ENCODE results near the gene IGHMBP2.

The IGHMBP2 gene

DNA sequence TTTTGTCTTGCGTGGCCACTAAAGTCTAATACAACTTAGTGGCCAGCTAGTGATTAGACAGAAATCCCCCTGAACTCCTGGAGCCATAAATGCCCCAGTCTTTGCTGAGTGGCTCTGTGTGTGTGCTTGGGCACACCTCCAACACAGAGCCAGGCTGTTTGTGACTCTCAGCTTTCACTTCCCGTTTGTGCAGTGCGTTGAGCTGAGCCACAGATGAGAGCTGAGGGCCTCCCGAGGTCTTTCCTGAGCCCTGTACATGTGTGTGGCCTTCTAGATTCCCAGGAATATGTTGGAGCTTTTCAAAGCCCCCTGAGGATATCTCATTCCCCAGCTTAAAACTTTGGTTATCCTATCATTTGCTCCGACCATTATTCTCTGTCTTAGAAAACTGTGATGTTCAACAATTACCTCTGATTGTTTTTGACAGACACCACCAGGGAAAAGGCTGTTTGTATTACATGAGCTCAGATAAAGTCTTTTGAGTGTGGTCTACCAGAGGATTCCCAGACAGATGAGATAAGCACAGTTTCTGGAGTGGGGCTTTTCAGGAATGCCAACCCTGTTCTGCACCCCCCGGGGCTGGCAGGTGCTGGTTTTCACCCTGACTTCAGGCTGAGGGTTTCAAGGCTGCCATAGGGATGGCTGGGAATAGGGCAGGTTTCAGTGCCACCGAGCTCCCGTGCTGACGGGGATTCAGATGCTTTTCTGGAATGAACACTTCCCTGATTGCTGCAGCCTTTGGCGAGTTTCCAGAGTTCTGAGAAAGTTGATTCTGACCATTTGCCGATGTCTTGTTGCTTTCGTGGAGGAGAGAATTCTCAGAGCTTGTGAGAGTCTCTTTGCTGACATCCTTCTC lies 23.8 kb downstream of the IGHMBP2 start:
- DNase-seq (ENCODE audit: low spot score), result no peak

DNA sequence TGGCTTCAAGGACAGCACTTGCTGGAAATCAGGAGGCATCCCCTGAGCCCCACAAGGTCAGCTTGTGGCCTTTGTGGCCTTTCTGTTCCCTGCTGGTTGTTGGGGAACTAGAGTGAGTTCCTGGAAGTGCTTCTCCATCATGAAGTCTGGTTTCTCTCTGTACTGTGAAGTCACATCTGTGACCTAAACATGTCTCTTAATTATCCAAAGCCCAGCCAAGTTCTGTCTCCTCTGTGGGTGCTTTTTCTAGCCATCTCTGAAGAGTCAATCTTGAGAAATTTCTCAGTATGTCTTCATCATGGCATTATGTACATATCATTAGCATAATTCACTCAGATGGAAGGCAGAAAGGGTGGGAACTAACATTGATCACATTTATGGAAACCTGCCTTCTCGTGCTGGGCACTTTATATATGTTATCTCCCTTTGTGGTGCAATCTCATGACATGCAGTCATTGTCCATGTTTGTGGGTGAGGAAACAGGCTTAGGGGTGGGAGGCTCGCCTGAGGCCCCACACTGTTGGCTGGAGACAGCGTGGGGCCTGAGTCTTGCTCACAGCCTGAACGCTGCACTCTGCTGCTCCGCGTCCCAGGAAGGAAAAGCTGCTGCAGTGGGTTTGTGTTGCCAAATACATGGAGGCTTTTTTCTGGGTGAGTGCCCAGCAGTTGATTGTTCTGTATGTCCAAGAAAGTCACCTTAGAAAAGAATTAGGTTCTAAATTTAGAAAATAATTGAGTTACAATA lies 24.6 kb downstream of the IGHMBP2 start:
- no peak for DNase-seq (ENCODE audit: low spot score)

DNA sequence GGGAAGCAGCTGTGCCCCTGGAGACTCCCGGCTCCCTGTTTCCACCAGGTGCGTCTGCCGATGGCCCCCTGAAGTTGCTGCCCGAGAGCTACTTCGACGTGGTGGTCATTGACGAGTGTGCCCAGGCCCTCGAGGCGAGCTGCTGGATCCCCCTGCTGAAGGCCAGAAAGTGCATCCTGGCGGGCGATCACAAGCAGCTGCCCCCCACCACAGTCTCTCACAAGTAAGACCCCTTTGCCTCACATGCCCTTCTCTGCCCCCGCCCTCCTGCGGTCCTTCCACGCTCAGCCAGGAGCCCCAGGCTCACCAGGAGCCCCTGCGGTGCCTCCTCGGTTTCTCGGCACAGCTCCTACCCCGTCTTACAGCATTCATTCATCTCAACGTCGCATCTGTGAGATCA lies 25.4 kb downstream of the IGHMBP2 start:
- DNase-seq (ENCODE audit: low spot score), result no peak

DNA sequence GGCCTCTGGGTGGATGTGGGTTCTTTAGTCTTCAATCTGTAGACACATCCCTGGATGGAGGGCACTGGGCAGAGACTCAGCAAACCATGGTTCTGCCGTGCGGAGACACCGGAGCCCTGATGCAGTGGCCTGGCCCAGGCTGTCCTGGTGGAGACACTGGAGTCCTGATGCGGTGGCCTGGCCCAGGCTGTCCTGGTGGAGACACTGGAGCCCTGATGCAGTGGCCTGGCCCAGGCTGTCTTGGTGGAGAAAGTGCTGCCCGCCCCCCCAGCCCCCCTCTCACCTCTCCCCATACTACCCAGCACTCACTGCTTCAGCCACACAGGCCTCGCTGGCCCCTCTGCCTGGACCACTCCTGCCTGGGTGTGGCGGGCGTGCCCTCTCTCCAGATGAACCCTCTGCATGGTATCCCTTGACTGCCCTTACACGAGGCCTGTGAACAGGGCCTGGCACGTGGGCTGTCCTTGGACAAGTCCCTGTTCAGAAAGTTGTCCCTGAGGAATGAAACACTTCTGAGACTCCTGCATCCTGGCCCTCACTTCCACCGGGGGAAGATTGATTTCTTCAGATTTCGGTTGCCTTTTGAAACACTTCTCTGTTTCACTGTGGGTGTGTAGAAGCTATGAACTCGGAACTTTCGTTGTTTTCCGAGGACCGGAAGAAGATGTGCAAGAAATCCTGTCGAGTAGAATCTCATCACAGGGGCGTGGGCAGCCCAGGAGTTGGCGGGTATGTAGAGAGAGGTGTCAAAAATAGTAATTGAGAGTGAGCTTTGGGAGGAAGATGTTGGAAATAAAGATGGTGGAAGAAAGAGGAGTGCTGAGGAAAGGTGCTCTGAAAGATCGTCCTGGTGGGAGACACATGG lies 26.2 kb downstream of the IGHMBP2 start:
- no peak for DNase-seq (ENCODE audit: low spot score)

DNA sequence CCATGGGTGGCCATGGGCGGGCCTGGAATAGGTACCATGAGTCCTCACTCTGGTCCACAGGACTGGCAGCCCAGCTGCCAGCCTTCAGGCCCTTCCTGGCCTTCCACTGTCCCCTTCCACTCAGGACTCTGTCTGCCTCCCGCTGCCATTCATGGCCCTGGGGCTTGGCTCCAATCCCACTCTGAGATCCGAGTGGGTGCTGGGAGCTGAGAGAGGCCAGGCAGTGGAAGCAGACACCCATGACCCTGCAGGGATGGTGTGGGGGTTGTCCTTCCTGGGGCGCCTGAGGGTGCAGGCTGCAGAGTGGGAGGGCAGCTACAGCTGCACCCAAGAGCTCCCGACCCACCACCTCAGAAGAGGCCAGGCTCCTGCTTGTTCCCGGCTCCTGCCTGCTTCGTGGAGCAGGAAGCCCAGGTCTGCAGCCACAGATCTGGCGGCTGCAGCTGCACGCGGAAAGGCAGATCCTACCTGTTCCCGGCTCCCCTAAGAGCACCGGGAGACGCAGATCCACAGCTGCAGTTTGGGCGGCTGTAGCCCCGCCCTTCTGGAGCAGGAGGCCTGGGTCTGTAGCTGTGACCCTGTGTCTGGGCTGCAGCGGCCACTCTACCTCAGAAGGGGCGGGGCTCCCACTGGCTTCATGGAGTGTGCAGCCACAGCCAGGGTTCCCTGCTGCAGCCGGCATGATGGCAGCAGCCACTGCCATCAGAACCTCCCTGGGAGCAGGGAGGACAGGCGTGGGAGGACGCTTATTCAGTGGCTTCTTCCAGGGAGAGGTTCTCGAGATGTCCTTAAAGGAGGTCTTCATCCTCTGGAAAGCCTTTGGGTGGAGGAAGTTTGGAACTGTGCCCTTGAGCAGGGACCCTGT lies 27.5 kb downstream of the IGHMBP2 start:
- no peak for DNase-seq (ENCODE audit: low spot score)

DNA sequence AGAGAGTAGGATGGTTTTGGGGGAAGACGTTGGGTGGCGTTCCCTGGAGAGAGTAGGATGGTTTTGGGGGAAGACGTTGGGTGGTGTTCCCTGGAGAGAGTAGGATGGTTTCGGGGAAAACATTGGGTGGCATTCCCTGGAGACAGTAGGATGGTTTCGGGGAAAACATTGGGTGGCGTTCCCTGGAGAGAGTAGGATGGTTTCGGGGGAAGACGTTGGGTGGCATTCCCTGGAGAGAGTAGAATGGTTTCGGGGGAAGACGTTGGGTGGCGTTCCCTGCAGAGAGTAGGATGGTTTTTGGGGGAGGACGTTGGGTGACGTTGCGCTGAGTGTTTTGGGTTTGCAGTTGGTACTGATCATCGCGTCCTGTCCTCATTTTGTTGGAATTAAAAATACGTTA lies 28.2 kb downstream of the IGHMBP2 start:
- no peak for DNase-seq (ENCODE audit: low spot score)

DNA sequence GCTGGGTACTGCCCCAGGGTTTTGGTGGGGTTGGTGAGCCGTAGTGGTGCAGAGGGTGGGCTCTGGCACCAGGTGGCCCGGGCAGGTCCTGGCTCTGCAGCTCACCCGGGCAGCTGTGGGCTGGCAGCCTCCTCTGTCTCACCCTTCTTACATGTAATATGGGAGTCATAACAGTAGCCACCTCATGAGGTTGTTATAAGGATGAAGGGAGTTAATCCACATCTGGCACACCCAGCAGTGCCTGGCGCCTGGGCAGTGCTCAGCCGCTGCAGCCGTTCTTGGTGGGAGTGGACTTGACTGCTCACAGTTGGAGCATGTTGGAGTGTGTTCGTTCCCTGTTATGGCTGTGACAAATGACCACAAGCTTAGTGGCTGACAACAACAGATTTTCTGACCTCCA lies 28.7 kb downstream of the IGHMBP2 start:
- no peak for DNase-seq (ENCODE audit: low spot score)

DNA sequence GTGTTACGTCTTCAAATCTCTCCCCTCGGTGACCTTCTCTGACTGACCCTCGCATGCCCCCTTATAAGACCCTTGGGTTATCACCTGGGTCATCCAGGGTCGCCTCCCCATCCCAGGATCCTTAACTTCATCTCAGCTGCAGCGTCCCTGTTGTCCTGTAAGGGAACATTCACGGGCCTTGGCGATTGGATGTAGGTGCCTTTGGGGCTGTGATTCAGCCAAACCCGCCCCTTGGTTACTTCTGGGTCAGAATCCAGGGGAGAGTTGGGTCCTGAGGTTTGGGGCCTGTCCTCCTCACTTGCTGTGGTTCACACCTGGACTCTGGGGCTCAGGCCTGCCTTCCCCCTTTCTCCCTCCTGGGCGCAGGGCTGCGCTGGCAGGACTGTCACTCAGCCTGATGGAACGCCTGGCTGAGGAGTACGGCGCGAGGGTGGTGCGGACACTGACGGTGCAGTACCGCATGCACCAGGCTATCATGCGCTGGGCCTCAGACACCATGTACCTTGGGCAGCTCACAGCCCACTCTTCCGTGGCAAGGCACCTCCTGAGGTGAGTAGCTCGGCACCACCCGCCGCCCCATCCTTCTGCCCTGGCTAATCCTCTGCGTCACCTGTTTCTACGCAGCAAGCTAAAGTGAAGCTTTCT lies 29.4 kb downstream of the IGHMBP2 start:
- DNase-seq (ENCODE audit: low spot score), result no peak

DNA sequence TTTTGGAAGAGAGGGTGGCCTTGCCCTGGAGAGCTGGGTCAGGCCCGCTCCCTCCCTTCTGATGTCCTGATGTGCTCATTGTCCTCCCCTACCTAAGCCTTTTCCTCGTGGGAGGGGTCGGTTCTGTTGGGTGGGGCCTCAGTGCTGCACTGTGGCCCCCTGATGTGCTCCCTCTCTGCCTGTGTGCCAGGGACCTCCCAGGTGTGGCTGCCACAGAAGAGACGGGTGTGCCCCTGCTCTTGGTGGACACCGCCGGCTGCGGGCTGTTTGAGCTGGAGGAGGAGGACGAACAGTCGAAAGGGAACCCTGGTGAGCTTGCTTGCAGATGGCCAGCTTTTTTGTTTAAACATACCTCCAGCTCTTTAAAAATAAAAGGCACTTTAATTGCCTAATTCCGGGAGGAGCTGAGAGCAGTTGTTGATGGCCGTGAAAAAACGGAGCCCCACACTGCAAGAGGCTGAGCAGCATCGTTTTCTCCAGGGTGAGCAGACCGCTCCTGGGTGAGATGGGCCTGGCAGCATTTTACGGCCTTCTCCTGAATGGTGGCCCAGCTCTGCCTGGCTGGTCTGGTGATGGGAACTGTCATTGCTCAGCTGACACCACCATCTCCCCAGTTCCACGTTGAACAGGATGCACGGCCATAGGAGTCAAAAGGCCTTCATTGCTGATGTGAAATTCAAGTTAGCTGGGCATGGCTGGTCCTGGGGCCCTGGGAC lies 30.1 kb downstream of the IGHMBP2 start:
- no peak for DNase-seq (ENCODE audit: low spot score)

DNA sequence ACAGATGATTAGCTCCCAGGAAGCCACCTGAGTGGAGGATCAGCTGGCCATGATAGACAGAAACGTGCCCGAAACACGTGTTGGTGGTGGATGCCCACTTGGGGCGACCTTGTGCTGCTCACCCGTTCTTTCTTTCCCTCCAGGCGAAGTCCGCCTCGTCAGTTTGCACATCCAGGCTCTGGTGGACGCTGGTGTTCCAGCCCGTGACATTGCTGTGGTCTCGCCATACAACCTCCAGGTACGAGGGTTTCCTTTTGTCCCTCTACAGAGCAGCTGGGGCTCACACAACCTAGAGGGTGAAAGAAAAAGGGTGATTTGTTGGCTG lies 30.6 kb downstream of the IGHMBP2 start:
- DNase-seq (ENCODE audit: low spot score), result no peak

DNA sequence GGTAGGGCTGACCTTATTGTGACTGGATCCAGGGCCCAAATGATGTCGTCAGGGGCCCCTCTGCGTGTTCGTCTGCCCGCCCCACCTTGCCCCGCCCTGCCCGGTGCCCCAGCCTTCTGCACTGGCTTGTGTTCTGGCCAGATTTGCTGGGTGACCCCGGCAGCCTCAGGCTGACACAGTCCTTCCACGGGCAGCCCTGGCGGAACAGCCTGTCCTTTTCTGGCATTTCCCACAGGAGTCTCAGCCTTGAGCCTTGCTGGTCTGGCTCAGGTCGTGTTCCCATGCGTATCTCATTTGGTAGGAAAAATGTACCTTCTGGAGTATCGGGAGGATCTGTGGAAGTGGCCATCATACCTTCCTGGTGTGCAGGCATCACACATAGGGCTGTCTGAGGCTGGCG lies 31.0 kb downstream of the IGHMBP2 start:
- DNase-seq (ENCODE audit: low spot score), result no peak

DNA sequence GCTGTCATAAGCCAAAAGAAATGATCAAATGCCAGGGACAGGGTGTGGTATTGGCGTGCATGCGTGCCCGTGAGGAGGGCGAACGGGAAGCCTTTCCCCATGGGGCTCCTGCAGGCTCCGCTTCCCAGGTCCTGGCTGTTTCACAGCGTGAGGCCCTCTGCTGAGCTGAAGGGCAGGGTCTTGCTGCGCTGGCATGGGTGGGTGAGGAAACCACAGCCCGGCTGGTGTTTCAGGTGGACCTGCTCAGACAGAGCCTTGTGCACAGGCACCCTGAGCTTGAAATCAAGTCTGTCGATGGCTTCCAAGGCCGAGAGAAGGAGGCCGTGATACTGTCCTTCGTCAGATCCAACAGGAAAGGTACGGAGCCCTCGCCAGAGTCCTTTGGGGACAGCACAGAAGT lies 31.4 kb downstream of the IGHMBP2 start:
- no peak for DNase-seq (ENCODE audit: low spot score)

DNA sequence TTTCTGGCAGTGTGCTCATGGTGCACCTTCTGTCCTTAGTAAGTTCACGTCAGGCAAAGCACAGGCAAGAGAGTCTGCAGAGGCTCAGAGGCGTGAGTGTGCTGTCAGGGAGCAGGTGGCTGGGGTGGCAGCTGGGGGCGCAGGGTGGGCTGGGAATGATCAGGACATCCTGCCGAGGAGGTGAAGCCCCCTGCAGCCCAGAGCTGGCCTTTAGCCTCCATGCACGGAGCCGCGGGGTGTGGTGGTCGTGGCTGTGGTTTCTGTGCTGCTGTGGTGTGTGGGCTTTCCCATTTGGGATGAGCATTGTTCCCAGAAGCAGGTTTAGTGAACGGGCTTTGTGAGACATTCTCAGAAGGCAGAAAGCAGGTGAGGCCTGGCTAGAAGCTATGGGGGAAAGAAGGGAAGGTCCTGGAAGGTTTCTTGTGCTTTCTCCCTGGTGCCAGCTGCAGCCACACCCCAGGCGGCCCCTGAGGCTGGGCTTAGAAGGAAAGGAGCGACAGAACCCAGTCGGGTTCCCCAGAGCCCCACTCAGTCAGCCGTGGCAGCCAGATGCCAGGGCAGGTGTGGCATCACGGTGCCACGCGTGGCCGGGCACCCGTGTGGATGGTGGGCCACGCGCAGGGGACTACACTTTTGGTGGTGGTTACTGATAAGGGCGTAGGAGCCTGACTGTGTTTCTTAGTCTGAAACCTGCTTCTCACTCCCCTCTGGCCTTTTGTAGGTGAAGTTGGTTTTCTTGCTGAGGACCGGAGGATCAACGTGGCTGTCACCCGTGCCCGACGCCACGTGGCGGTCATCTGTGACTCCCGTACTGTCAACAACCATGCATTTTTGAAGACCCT lies 32.0 kb downstream of the IGHMBP2 start:
- no peak for DNase-seq (ENCODE audit: low spot score)

DNA sequence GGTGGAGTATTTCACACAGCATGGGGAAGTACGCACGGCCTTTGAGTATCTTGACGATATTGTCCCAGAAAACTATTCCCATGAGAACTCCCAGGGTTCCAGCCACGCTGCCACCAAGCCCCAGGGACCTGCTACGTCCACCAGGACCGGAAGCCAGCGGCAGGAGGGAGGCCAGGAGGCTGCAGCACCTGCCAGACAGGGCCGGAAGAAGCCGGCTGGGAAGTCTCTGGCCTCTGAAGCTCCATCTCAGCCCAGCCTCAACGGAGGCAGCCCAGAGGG lies 32.6 kb downstream of the IGHMBP2 start:
- no peak for DNase-seq (ENCODE audit: low spot score)

DNA sequence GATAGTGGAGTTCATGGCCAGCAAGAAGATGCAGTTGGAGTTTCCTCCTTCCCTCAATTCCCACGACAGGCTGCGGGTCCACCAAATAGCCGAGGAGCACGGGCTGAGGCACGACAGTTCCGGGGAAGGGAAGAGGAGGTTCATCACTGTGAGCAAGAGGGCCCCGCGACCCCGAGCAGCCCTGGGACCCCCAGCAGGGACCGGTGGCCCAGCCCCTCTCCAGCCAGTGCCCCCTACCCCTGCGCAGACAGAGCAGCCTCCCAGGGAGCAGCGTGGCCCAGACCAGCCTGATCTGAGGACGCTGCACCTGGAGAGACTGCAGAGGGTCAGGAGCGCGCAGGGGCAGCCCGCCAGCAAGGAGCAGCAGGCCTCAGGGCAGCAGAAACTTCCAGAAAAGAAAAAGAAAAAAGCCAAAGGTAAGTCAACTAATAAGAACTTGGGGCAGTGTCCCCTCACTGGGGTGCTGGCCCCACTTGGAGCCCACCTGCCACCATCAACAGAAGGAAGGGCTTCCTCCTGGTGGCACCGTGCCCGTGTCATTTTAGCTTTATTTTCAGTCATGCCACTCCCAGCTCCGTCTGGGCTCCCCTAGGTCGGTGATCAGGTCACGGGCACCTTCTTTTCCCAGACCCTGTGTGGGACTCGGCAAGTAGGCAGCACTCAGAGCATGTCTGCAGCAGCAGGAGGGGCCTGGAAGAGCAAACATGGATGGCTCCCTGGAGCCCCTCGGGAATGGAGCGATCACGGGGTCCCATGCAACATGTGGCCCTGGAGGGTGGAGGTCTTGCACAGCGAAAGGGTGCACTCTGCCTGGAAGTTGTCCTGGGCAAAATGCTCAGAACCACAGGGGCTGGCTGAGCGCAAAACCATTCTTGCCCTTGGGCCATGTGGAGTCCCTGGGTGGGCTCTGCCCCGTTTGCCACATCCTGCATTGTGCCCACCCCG lies 33.3 kb downstream of the IGHMBP2 start:
- no peak for DNase-seq (ENCODE audit: low spot score)

DNA sequence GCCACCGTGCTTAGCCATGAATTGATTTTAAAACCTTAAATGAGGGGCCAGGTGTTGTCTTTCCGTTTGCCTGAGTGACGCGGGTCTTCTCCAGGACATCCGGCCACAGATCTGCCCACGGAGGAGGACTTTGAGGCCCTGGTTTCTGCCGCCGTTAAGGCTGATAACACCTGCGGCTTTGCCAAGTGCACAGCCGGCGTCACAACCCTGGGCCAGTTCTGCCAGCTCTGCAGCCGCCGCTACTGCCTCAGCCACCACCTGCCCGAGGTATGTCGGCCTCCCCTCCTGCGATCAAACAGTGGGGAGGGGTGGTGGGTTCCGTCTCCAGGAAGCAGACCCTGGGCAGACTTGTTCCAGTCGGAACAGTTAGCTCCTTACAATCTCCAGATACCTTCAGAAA lies 34.4 kb downstream of the IGHMBP2 start:
- DNase-seq (ENCODE audit: low spot score), result no peak

DNA sequence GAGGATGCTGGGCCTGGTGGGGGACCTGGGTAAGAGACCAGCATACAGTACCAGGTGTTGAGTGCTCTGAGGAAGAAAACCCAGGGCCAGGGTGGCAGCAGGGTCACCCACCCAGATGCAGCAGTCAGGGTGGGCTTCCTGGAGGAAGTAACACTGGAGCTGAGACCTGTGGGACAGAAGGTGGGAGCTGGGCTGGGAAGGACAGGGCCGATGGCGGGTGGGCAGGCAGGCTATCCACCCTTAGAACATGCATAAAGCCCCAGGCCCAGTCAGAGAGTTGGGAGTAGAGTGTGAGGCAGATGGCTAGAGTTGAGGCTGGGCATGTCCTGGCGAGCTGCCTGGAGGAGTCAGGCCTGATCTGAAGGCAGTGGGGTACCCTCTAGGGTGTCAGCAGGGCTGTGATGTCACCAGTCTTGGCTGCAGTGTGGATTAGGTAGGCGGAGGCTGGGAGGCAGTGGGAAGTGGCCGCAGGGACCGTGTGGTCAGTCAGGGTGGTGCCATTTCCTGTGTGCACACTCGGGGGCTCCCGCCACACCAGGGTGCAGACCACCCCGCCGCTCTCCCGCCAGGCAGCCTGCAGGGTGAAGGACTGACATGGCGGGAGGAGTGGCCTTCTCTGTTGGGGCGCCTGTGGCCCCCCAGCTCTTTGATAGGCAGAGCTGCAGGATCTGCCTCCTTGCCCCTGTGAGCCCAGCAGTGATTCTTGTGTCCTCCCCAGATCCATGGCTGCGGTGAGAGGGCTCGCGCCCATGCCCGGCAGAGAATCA lies 35.3 kb downstream of the IGHMBP2 start:
- DNase-seq (ENCODE audit: low spot score), result no peak

All from CD4-positive, alpha-beta T cell treated with Interleukin-6 at 100 ng/mL for 8 hours (primary cell).